Stimulated activated CD4-positive, alpha-beta T cell treated with anti-CD3 and anti-CD28 coated beads, TNF-alpha, amount 100 ng/mL, for 1 hour (primary cell): ENCODE measurements around the gene ZBED4.
A peak's percentile ranks its signal among the peaks of the same experiment; 100 is the strongest.

Experiments
- DNase-seq, 3 donors: peaks; one replicate each; pipeline ENCODE4 v3.0.0-alpha.2; 2020; ENCODE audit warnings: low read depth in 3 of 3, low spot score in 1 of 3

The ZBED4 gene

GRCh38 chr22:49917974-49918910 lies 64.6 kb downstream of the ZBED4 start, which contains the start of the genes ALG12 and CRELD2:
Gene ALG12, minus strand, starts transcription at chr22:49918438. Its CDS starts 4,673 bp downstream, at chr22:49913765.
Gene CRELD2, plus strand, starts transcription at chr22:49918634. Its CDS starts 136 bp downstream, at chr22:49918770.
- peak; percentile 92 to 95 (median 94) for DNase-seq

GRCh38 chr22:49918911-49919881 lies 65.6 kb downstream of the ZBED4 start:
- DNase-seq: no peak

- DNase-seq: no peak
These were observed 67.2 kb downstream of the ZBED4 start for GRCh38 chr22:49920859-49921258.

GRCh38 chr22:49921508-49922278 lies 68.0 kb downstream of the ZBED4 start:
- DNase-seq: no peak

GRCh38 chr22:49922484-49922883 lies 68.8 kb downstream of the ZBED4 start:
- DNase-seq: no peak

- DNase-seq: no peak
These were observed 69.3 kb downstream of the ZBED4 start for GRCh38 chr22:49922926-49923325.

GRCh38 chr22:49923445-49923844 lies 69.8 kb downstream of the ZBED4 start:
- no peak for DNase-seq

GRCh38 chr22:49924113-49924833 lies 70.6 kb downstream of the ZBED4 start:
- no peak for DNase-seq

GRCh38 chr22:49925525-49926128 lies 72.0 kb downstream of the ZBED4 start:
- peak; percentile 45 to 57 (median 50) for DNase-seq

GRCh38 chr22:49926916-49927315 lies 73.3 kb downstream of the ZBED4 start:
- DNase-seq: no peak

GRCh38 chr22:49927483-49928184 lies 74.0 kb downstream of the ZBED4 start:
- no peak for DNase-seq

GRCh38 chr22:49928185-49928495 lies 74.5 kb downstream of the ZBED4 start:
- no peak for DNase-seq

- DNase-seq: no peak
These were observed 75.0 kb downstream of the ZBED4 start for GRCh38 chr22:49928555-49929210.

GRCh38 chr22:49929211-49929979 lies 75.8 kb downstream of the ZBED4 start:
- DNase-seq: peak in 2 of 3 donors; percentile 69 to 81

GRCh38 chr22:49929994-49930575 lies 76.4 kb downstream of the ZBED4 start:
- no peak for DNase-seq

GRCh38 chr22:49930596-49931412 lies 77.2 kb downstream of the ZBED4 start:
- peak in 1 of 3 donors; percentile 33 for DNase-seq
